Measurements from ENCODE around the gene PHTF2.
"Not testable (repeated sequence)": the region's sequence is repeated elsewhere in the genome, so short reads cannot be mapped to it uniquely, and the experiment has no call there.

The PHTF2 gene

DNA sequence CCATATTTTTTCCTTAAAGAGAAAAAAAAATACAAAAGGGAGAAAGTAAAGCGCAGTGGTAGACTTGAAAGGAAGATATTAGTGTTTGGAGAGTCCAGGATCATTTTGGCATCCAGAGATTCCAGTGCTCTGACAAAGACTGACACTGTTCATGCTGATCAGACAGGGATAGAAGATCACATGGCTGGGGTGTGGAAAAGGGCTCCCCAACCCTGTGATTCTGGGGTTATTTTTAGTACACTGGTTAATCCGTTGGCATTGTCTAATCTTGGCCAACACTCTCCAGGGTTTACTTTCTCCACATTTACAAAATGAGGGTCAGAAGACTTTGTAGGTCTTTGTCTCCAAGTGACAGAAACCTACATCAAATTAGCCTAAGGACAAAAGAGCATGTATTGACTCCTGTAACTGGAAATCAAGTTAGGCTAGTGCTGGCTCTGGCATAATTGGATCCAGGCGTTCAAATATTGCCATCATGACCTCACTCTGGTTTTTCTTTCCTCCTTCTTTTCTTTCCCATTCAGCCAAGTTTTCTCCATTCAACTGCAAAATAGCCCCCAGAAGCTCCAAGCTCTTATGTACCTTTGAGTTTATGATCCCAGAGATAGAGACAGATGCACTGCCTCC lies 181.6 kb downstream of the PHTF2 start:
- Mint-ChIP-seq H3K9me3 (no peaks in the 10 kb centered on the region), H3K4me3 (no peak overlapping the region), H3K36me3 (ENCODE audit: low read depth) (no peaks in the 10 kb centered on the region), H3K27me3 (peaks cover 16% of the 10 kb centered on the region), H3K27ac (no peak overlapping the region), H3K4me1 (ENCODE audit: low read depth) (peaks cover 12% of the 10 kb centered on the region)
- no peak for DNase-seq

DNA sequence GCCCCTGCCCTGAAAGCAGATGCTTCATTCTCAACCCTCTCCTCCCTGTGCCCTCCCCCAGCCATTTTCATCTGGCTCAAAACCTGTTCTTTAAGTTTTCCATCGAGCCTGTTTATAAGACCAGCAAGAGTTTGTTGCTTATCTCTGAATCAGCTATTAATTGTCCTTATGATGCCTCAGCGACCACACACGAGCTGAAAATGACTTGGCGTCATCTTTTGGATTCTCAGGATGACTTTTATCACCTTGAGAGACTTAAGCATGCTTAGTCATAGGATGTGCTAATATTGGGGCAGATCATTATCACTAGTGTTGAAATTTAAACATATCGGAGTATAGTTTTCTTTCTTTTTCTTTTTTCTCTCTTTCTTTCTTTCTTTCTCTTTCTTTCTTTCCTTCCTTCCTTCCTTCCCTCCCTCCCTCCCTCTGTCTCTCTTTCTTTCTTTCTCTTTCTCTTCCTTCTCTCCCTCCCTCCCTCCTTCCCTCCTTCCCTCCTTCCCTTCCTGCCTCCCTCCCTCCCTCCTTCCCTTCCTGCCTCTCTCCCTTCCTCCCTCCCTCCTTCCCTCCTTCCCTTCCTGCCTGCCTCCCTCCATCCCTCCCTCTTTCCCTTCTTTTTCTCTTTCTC lies 184.5 kb downstream of the PHTF2 start:
- Mint-ChIP-seq H3K27me3 (peaks cover 16% of the 10 kb centered on the region), H3K36me3 (ENCODE audit: low read depth) (no peaks in the 10 kb centered on the region), H3K9me3 (no peaks in the 10 kb centered on the region), H3K4me3 (no peak overlapping the region), H3K4me1 (ENCODE audit: low read depth) (peaks cover 12% of the 10 kb centered on the region), H3K27ac (no peak overlapping the region)
- no peak for DNase-seq

- Mint-ChIP-seq H3K27me3 (peaks cover 16% of the 10 kb centered on the region), H3K27ac (no peak overlapping the region), H3K9me3 (no peaks in the 10 kb centered on the region), H3K36me3 (ENCODE audit: low read depth) (no peaks in the 10 kb centered on the region), H3K4me3 (no peak overlapping the region), H3K4me1 (ENCODE audit: low read depth) (peaks cover 12% of the 10 kb centered on the region)
- no peak for DNase-seq
These were observed 185.4 kb downstream of the PHTF2 start for GRCh38 chr7:77983973-77984372.

DNA sequence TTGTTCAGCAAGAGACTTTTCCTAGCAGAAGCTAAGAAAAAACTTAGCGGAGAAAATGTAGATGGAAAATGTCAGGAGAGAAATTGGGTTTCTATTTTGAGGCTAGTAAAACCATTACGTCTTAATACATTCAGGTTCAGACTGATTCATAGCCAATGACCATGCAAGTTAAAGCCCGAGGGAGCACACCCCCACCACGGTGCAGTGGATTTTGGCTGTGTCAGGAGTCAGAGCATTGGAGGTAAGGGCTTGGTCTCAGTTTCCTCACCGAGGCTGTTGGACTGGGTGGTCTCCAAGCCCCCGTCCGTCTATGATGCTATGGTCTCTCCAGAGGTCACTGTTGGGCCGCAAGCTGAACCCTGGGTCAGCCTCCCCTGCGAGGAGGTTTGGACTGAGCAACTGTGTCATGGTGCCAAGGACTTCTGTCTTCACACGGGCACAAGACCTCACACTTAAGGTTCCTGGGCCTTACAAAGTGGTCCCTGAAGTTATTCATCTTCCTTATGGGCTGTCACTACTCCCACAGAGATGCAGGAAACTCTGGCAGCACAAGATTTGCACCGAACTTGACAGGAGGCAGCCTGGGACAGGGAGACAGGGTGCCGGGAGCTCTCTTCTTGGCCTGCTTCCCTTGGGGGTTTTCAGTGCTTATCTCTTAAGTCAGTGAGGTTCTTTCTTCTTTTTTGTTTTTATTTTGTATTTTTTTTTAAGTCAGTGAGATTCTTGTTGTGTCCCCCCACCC lies 186.8 kb downstream of the PHTF2 start:
- H3K27ac Mint-ChIP-seq, result no peak overlapping the region
- no peak overlapping the region for H3K4me3 Mint-ChIP-seq
- H3K9me3 Mint-ChIP-seq, result no peaks in the 10 kb centered on the region
- H3K27me3 Mint-ChIP-seq, result peaks cover 15% of the 10 kb centered on the region
- H3K36me3 Mint-ChIP-seq (ENCODE audit: low read depth), result no peaks in the 10 kb centered on the region
- no peak for DNase-seq
- H3K4me1 Mint-ChIP-seq (ENCODE audit: low read depth), result peaks cover 12% of the 10 kb centered on the region

- H3K36me3 Mint-ChIP-seq (ENCODE audit: low read depth), result no peaks in the 10 kb centered on the region
- no peak overlapping the region for H3K4me3 Mint-ChIP-seq
- no peak overlapping the region for H3K27ac Mint-ChIP-seq
- no peaks in the 10 kb centered on the region for H3K9me3 Mint-ChIP-seq
- H3K4me1 Mint-ChIP-seq (ENCODE audit: low read depth), result peaks cover 12% of the 10 kb centered on the region
- H3K27me3 Mint-ChIP-seq, result peaks cover 9% of the 10 kb centered on the region
- DNase-seq, result no peak
These were observed 187.4 kb downstream of the PHTF2 start for GRCh38 chr7:77985974-77986339.

DNA sequence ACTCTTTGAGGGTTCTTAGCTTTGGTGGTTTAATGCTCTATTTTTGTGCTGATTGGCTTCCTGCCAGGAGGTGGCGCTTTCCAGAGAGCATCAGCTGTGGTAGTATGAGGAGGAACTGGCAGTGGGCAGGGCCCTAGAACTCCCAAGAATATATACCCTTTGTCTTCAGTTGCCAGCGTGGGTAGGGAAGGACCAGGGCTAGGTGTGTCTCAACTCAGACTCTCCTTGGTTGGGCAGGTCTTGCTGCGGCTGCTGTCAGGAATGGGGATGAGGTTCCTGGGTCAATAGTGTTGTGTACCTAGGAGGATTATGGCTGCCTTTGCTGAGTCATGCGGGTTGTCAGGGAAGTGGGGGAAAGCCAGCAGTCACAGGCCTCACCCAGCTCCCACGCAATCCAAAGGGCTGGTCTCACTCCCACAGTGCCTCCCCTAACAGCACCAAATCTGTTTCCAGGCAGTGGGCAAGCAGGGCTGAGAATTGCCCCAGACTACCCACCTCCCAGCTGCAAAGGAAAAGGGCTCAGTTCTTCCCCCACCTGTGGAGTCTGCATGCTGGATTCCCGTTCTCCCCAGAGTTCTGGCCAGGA lies 191.5 kb downstream of the PHTF2 start:
- no peaks in the 10 kb centered on the region for H3K4me1 Mint-ChIP-seq (ENCODE audit: low read depth)
- H3K36me3 Mint-ChIP-seq (ENCODE audit: low read depth), result no peaks in the 10 kb centered on the region
- H3K27me3 Mint-ChIP-seq, result peaks cover 3% of the 10 kb centered on the region
- no peak for DNase-seq
- H3K9me3 Mint-ChIP-seq, result no peaks in the 10 kb centered on the region
- H3K27ac Mint-ChIP-seq, result no peak overlapping the region
- H3K4me3 Mint-ChIP-seq, result no peak overlapping the region

GRCh38 chr7:77991656-77992055 lies 193.1 kb downstream of the PHTF2 start:
- Mint-ChIP-seq H3K4me3 (no peak overlapping the region), H3K36me3 (ENCODE audit: low read depth) (no peaks in the 10 kb centered on the region), H3K9me3 (no peaks in the 10 kb centered on the region), H3K4me1 (ENCODE audit: low read depth) (no peaks in the 10 kb centered on the region), H3K27me3 (peaks cover 3% of the 10 kb centered on the region), H3K27ac (no peak overlapping the region)
- DNase-seq, result no peak

DNA sequence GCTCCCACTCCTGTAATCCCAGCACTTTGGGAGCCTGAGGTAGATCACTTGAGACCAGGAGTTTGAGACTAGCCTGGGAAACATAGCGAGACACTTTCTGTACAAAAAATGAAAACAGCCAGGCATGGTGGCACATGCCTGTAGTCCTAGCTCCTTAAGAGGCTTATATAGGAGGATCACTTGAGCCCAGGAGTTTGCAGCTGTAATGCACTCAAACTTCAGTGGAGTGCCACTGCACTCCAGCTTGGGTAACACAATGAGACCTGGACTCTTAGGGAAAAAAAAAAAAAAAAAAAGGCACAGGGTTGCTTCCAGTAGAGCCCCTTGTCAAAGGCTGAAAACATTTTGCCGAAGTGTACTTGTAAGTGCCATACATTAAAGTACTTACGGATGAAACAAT lies 195.3 kb downstream of the PHTF2 start:
- H3K4me1 Mint-ChIP-seq (ENCODE audit: low read depth), result no peaks in the 10 kb centered on the region
- H3K27me3 Mint-ChIP-seq, result peaks cover 3% of the 10 kb centered on the region
- H3K36me3 Mint-ChIP-seq (ENCODE audit: low read depth), result no peaks in the 10 kb centered on the region
- H3K9me3 Mint-ChIP-seq, result no peaks in the 10 kb centered on the region
- no peak overlapping the region for H3K27ac Mint-ChIP-seq
- DNase-seq, result no peak
- H3K4me3 Mint-ChIP-seq, result no peak overlapping the region

DNA sequence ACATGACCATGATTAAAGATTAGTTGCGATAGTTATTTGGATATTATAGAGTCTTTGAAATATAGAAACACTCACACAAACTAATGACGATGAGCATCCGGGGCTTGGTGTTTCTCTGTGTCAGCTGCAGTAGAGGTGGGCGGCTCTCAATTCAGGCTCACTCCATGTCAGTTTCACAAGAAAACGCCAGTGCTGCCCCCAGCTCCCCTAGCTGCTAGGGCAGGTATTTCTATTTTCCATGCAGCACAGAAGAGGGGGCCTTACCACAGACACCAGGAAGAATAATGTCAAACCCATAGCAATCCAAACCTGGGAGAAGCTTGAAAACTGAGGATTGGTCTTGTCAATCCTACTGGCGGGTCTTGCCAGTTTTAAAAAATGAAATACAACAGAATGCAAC lies 197.1 kb downstream of the PHTF2 start:
- Mint-ChIP-seq H3K36me3 (ENCODE audit: low read depth) (no peaks in the 10 kb centered on the region), H3K4me3 (no peak overlapping the region), H3K4me1 (ENCODE audit: low read depth) (no peaks in the 10 kb centered on the region), H3K27me3 (peaks cover 3% of the 10 kb centered on the region), H3K9me3 (peaks cover 2% of the 10 kb centered on the region), H3K27ac (no peak overlapping the region)
- DNase-seq, result no peak

- H3K4me3 Mint-ChIP-seq; H3K36me3 Mint-ChIP-seq (ENCODE audit: low read depth); H3K27me3 Mint-ChIP-seq; H3K27ac Mint-ChIP-seq; H3K4me1 Mint-ChIP-seq (ENCODE audit: low read depth); DNase-seq; H3K9me3 Mint-ChIP-seq: not testable (repeated sequence)
These were observed 200.6 kb downstream of the PHTF2 start for GRCh38 chr7:77999168-77999567.

DNA sequence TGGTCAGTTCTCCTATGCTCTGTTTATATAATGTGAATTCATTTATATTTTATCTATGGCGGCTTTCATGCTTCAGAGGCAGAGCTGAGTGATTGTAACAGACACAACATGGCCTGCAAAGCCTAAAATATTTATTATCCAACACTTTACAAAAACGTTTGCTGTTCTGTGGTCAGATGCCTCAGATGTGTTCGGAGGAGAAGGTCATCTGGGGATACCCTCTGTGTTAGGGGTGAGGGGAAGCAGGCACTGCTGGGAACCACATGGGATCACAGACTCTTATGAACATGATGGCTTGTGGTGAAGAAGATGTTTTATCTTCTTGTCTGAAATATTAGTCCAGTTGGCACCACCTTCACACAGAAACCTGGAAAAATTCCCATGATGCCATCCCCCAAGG lies 203.4 kb downstream of the PHTF2 start:
- Mint-ChIP-seq H3K36me3 (ENCODE audit: low read depth) (no peaks in the 10 kb centered on the region), H3K27me3 (no peaks in the 10 kb centered on the region), H3K4me1 (ENCODE audit: low read depth) (no peaks in the 10 kb centered on the region), H3K27ac (no peak overlapping the region), H3K4me3 (no peak overlapping the region), H3K9me3 (peaks cover 2% of the 10 kb centered on the region)
- no peak for DNase-seq

- H3K27ac Mint-ChIP-seq, result no peak overlapping the region
- H3K9me3 Mint-ChIP-seq, result peaks cover 2% of the 10 kb centered on the region
- H3K4me3 Mint-ChIP-seq, result no peak overlapping the region
- H3K4me1 Mint-ChIP-seq (ENCODE audit: low read depth), result no peaks in the 10 kb centered on the region
- DNase-seq, result no peak
- no peaks in the 10 kb centered on the region for H3K36me3 Mint-ChIP-seq (ENCODE audit: low read depth)
- H3K27me3 Mint-ChIP-seq, result no peaks in the 10 kb centered on the region
These were observed 204.1 kb downstream of the PHTF2 start for GRCh38 chr7:78002715-78003114.

DNA sequence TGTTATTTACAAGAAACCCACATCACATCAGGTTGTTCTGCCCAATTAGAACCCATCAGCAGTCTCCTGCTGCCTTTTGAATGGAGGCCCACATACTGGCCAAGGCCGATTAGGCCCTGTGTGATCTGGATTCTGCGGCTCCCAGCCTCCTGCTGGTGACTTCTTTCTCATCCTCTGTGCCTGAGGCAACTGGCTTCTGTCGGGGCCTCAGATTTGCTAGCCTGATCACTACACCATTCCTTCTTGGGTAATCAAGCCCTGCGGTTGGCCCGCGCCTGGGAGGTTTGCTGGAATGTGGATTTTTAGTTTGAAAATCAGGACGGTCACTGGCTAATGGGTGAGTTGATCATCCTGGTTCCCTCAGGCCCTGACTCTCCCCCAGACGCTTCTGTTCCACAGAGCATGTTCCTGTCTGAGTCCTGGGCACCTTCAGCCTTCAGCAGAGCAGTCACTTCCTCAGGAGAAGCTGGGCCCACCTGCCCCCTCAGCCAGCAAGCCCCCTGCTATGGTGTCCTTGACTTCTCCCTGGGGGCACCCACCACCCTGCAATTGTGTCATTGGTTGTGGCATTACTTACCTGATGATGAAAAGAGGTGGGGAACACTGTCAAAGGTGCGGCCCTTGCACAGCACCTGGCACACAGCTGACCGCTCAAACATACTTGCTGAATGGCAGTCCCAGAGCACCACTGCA lies 207.6 kb downstream of the PHTF2 start:
- DNase-seq, result no peak
- Mint-ChIP-seq H3K27me3 (no peaks in the 10 kb centered on the region), H3K4me3 (no peak overlapping the region), H3K27ac (no peak overlapping the region), H3K36me3 (ENCODE audit: low read depth) (no peaks in the 10 kb centered on the region), H3K4me1 (ENCODE audit: low read depth) (no peaks in the 10 kb centered on the region), H3K9me3 (no peaks in the 10 kb centered on the region)

All from activated T-cell treated with anti-CD3 and anti-CD28 coated beads, Interleukin-2, amount 50 U/mL, for 24 hours (primary cell).